Activated CD8-positive, alpha-beta T cell treated with anti-CD3 and anti-CD28 coated beads for 36 hours (primary cell): Measurements from ENCODE around the gene CPA1. TPM values are rescaled to one million over a fixed set of nuclear protein-coding genes. Genes with fewer than 3 reads are reported as not detected.

Source experiments
- ATAC-seq: fragments of 200-7000 bp; cut with Tn5 transposase; one replicate; pipeline ENCODE4 v1.10.0; 2021; ENCODE audit warnings: mild to moderate bottlenecking, moderate library complexity
- CTCF ChIA-PET: fragments of 350-600 bp; sonication (Branson Sonifier 250); formaldehyde crosslinking; loops from one replicate; lab custom pipeline; 2021; ENCODE audit warnings: antibody characterized with exemption; lab: Charles Lee
- POLR2A ChIA-PET: fragments of 350-600 bp; sonication (Branson Sonifier 250); formaldehyde crosslinking; loops from one replicate; lab custom pipeline; 2021; ENCODE audit warnings: antibody characterized with exemption; lab: Charles Lee
- DNase-seq: peaks from one replicate; pipeline ENCODE4 v3.0.0-alpha.2; 2020
- H3K27ac Mint-ChIP-seq: one replicate; pipeline ENCODE4 v1.8.0; 2021; ENCODE audit warnings: mild to moderate bottlenecking, mixed read lengths
- H3K27me3 Mint-ChIP-seq: one replicate; pipeline ENCODE4 v1.8.0; 2021; ENCODE audit warnings: mixed read lengths
- H3K36me3 Mint-ChIP-seq: one replicate; pipeline ENCODE4 v1.8.0; 2021; ENCODE audit warnings: low read depth, mixed read lengths
- H3K4me1 Mint-ChIP-seq: one replicate; pipeline ENCODE4 v1.8.0; 2021; ENCODE audit warnings: low read depth, mixed read lengths
- H3K4me3 Mint-ChIP-seq: one replicate; pipeline ENCODE4 v1.8.0; 2021; ENCODE audit warnings: mild to moderate bottlenecking, moderate library complexity, mixed read lengths
- H3K9me3 Mint-ChIP-seq: one replicate; pipeline ENCODE4 v1.8.0; 2021; ENCODE audit warnings: mixed read lengths
- intact Hi-C: fragments of 100-400 bp; cut with micrococcal nuclease; formaldehyde crosslinking; loops from one replicate; pipeline ENCODE4 v1.10.0; 2022
- total RNA-seq, 2 experiments: library from RNA; stranded (reverse); gene quantifications; one replicate each; pipeline ENCODE4 v1.2.3, GENCODE V29; 2021
- TF ChIP-seq, protein P1 (sequence below): fragments of 200-600 bp; IDR thresholded peaks from one replicate; pipeline ENCODE4 v1.8.0; 2022; ENCODE audit warnings: antibody characterized with exemption, mild to moderate bottlenecking

CPA1 gene
- total RNA-seq, 2 experiments from 2014 or later = not detected

DNA sequence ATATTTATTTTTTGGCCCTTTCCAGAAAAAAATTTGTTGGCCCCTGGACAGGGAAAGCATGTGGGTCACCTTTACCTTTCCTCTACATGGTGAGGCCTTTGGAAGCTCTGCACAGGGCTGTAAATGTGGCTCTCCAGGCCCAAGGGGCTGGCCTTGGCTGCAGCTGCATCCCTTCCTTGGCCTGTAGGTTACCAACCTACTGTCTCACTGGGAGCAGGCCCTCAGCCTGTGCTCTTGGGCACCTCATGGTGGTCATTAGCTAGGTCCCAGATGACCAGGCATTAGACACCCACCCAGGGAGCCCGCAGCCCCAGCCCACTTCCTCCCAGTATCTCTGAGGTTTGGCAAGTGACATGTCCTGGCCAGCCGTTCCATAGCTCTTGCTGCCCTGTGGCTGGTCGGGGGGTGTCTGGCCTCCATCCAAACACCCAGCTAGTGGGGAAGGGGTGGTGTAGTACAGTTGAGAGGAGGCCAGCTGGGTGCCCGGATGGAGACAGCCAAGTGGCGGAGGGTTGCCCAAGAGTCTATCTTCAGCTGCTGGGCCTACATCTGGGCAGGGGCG lies 42.8 kb upstream of the CPA1 start:
- ChIA-PET POLR2A (no interaction called here), CTCF (interaction anchor here (1.0 to 1.8 kb wide), 2 partner anchors 9 to 96 kb away, joined by 3 to 6 read pairs; no protein-coding TSS in a partner anchor)
- DNase-seq (no peak), ATAC-seq (no peak)
- Mint-ChIP-seq H3K4me3 (no peak overlapping the region), H3K9me3 (no peaks in the 10 kb centered on the region), H3K27ac (no peak overlapping the region), H3K36me3 (no peaks in the 10 kb centered on the region), H3K4me1 (no peaks in the 10 kb centered on the region), H3K27me3 (no peaks in the 10 kb centered on the region)
- intact Hi-C loops = no loop called here
- TF ChIP-seq, protein P1, sequence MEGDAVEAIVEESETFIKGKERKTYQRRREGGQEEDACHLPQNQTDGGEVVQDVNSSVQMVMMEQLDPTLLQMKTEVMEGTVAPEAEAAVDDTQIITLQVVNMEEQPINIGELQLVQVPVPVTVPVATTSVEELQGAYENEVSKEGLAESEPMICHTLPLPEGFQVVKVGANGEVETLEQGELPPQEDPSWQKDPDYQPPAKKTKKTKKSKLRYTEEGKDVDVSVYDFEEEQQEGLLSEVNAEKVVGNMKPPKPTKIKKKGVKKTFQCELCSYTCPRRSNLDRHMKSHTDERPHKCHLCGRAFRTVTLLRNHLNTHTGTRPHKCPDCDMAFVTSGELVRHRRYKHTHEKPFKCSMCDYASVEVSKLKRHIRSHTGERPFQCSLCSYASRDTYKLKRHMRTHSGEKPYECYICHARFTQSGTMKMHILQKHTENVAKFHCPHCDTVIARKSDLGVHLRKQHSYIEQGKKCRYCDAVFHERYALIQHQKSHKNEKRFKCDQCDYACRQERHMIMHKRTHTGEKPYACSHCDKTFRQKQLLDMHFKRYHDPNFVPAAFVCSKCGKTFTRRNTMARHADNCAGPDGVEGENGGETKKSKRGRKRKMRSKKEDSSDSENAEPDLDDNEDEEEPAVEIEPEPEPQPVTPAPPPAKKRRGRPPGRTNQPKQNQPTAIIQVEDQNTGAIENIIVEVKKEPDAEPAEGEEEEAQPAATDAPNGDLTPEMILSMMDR = no peak

GRCh38 chr7:130338233-130338632 lies 42.1 kb upstream of the CPA1 start:
- TF ChIP-seq, protein P1 = no peak

DNA sequence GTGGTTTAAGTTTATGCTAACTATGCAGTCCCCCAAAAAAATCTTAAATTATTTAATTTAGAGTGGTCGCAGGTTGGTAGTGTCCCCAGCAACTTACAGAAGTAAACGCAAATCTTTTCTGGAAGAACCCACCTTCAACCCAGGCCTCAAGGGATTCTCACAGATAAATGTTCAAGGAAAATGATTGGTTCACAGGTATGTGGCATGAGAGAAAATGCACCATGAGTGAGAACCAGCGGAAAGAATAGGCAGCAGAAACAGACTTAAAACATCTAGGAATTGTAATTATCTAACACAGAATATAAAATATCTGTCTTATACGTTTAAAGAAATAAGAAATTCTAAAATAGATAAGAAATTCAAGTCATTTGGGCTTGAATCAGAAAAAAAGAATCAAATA lies 38.4 kb upstream of the CPA1 start:
- no peak overlapping the region for H3K4me3 Mint-ChIP-seq
- H3K4me1 Mint-ChIP-seq = no peaks in the 10 kb centered on the region
- TF ChIP-seq, protein P1 = no peak
- DNase-seq (no peak), ATAC-seq (no peak)
- H3K27ac Mint-ChIP-seq = no peak overlapping the region
- intact Hi-C loops = no loop called here
- H3K9me3 Mint-ChIP-seq = no peaks in the 10 kb centered on the region
- H3K27me3 Mint-ChIP-seq = no peaks in the 10 kb centered on the region
- no peaks in the 10 kb centered on the region for H3K36me3 Mint-ChIP-seq
- ChIA-PET CTCF (interaction anchor here (0.6 kb wide), 1 partner anchor 97 kb away, joined by 3 read pairs; no protein-coding TSS in a partner anchor), POLR2A (no interaction called here)

More at GRCh38 chr7:130338233-130338632, 42.1 kb upstream of the CPA1 start:
- ChIA-PET CTCF (interaction anchor here (1.0 to 1.8 kb wide), 2 partner anchors 14 to 96 kb away, joined by 3 to 6 read pairs; no protein-coding TSS in a partner anchor), POLR2A (no interaction called here)
- DNase-seq (no peak), ATAC-seq (no peak)
- H3K4me3 Mint-ChIP-seq = no peak overlapping the region
- H3K27me3 Mint-ChIP-seq = no peaks in the 10 kb centered on the region
- no peaks in the 10 kb centered on the region for H3K36me3 Mint-ChIP-seq
- intact Hi-C loops = no loop called here
- H3K9me3 Mint-ChIP-seq = no peaks in the 10 kb centered on the region
- no peaks in the 10 kb centered on the region for H3K4me1 Mint-ChIP-seq
- H3K27ac Mint-ChIP-seq = no peak overlapping the region

DNA sequence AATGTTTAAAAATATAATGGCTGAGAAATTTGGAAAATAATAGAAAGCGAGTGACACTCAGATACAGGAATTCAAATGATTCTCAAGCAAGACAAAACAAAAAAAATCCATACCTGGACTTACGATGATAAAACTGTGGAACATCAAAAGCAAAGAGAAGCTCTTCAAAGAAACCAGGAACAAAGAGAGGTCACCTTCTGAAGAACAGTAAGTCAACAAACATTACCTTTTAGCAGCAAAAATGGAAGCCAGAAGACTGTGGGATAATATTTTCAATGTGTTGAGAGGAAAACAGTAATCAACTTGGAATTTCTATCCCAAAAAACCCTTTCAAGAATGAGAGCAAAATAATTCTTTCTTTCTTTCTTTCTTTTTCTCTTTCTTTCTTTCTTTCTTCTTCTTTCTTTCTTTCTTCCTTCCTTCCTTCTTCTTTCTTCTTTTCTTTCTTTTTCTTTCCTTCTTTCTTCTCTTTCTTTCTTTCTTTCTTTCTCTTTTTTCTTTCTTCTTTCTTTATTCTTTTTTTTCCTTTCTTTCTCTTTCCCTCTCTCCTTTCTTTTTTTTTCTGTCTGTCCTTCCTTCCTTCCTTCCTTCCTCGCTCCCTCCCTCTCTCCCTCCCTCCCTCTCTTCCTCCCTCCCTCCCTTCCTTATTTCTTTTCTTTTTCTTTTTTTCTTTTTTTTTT lies 37.5 kb upstream of the CPA1 start:
- Mint-ChIP-seq H3K36me3 (no peaks in the 10 kb centered on the region), H3K9me3 (no peaks in the 10 kb centered on the region), H3K4me3 (no peak overlapping the region), H3K4me1 (no peaks in the 10 kb centered on the region), H3K27ac (no peak overlapping the region), H3K27me3 (no peaks in the 10 kb centered on the region)
- DNase-seq (no peak), ATAC-seq (no peak)
- intact Hi-C loops = no loop called here
- TF ChIP-seq, protein P1 = no peak
- ChIA-PET CTCF (no interaction called here), POLR2A (no interaction called here)

DNA sequence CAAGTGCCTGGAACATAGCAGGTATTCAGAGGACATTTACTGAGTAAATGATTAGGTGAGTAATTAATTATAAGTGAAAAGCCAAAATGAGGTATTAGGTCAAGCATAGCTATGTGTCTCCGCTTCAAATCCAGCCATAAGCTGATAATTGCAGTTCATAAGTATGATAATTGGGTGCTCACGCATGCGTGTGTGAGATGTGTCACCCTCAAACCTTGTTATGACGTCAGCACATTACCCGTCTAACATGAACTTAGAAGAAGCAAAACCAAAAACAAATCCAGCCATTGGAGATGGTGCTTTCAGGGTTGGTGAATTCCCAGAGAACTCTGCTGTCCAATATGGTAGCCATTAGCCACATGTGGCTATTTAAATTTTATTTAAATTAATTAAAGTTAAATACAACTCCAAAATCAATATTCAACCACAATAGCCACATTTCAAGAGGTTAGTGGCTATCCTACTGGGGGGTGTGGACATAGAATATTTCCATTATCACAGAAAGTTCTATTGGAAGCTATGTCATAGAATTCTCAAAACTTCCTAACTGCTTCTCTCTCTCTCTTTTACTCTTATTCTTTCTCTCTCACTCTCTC lies 35.9 kb upstream of the CPA1 start, which contains the start of gene CPA5:
Gene CPA5, plus strand, starts transcription at position 546 of the 596 bp plus-strand sequence. CDS start 1,670 bp downstream, outside the sequence.
- H3K4me3 Mint-ChIP-seq = no peak within 1 kb of the TSS
- no peak for ATAC-seq
- no peaks in the 10 kb centered on the region for H3K36me3 Mint-ChIP-seq
- no peak for DNase-seq
- TF ChIP-seq, protein P1 = no peak
- H3K9me3 Mint-ChIP-seq = no peaks in the 10 kb centered on the region
- no peaks in the 10 kb centered on the region for H3K4me1 Mint-ChIP-seq
- no peaks in the 10 kb centered on the region for H3K27me3 Mint-ChIP-seq
- intact Hi-C loops = no loop called here
- POLR2A ChIA-PET = interaction anchor here (1.2 kb wide), 1 partner anchor 24 kb away, joined by 3 read pairs; no protein-coding TSS in a partner anchor
- H3K27ac Mint-ChIP-seq = no peak within 1 kb of the TSS
- CTCF ChIA-PET = no interaction called here
